HFF-Myc (cell line): ENCODE results near the gene ATP7B.

Source experiments
- DNase-seq: peaks from one replicate; pipeline ENCODE4 v3.0.0-alpha.2; 2011; ENCODE audit warnings: low read depth; ENCODE audit errors: extremely low read depth
- H3K4me3 ChIP-seq: replicated peaks from 2 replicates; pipeline ENCODE4 v1.5.1; 2011; ENCODE audit warnings: low read depth, mild to moderate bottlenecking, control low read depth, low read length
- TF ChIP-seq, protein P1 (sequence below): IDR thresholded peaks from 2 replicates; pipeline ENCODE4 v1.5.1; 2012; ENCODE audit warnings: mild to moderate bottlenecking, low read depth, low read length, control low read depth; ENCODE audit errors: missing control alignments

Gene ATP7B

DNA sequence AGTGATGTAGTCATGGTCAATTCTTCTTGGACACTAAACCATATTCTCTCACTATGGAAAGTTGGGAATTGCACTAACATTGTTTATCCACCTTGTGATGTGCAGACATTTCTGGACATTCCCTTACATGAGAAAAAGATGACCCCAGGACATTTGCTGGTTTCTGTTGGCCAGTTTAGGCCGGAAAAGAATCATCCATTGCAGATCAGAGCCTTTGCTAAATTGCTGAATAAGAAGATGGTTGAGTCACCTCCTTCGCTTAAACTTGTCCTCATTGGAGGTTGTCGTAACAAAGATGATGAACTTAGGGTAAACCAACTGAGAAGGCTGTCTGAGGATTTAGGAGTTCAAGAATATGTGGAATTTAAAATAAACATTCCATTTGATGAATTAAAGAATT lies 13.2 kb upstream of the ATP7B start, which contains the start of gene UTP14C:
Gene UTP14C, plus strand, starts transcription at position 211 of the 400 bp plus-strand sequence. CDS start 4,114 bp downstream, outside the sequence.
- TF ChIP-seq, protein P1, sequence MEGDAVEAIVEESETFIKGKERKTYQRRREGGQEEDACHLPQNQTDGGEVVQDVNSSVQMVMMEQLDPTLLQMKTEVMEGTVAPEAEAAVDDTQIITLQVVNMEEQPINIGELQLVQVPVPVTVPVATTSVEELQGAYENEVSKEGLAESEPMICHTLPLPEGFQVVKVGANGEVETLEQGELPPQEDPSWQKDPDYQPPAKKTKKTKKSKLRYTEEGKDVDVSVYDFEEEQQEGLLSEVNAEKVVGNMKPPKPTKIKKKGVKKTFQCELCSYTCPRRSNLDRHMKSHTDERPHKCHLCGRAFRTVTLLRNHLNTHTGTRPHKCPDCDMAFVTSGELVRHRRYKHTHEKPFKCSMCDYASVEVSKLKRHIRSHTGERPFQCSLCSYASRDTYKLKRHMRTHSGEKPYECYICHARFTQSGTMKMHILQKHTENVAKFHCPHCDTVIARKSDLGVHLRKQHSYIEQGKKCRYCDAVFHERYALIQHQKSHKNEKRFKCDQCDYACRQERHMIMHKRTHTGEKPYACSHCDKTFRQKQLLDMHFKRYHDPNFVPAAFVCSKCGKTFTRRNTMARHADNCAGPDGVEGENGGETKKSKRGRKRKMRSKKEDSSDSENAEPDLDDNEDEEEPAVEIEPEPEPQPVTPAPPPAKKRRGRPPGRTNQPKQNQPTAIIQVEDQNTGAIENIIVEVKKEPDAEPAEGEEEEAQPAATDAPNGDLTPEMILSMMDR, result no peak
- no peak for DNase-seq
- no peak within 1 kb of the TSS for H3K4me3 ChIP-seq

DNA sequence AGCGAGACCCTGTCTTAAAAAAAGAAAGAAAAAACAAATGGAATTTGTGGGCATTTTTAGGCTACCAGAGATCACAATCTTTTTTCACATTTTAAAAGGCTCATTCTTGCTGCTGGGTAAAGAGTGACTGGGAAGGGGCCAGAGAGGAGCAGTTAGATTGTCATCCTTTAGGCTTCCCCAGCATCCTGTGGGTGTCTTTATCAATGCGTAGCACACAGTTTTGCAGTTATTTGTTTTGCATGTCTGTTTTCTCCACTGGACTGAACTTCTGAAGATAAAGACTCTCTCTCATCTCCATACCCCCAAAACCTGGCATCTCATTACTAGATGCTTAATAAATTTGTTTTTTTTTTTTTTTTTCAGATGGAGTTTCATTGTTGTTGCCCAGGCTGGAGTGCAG lies 11.1 kb upstream of the ATP7B start:
- no peak overlapping the region for H3K4me3 ChIP-seq
- no peak for DNase-seq
- TF ChIP-seq, protein P1, result no peak

DNA sequence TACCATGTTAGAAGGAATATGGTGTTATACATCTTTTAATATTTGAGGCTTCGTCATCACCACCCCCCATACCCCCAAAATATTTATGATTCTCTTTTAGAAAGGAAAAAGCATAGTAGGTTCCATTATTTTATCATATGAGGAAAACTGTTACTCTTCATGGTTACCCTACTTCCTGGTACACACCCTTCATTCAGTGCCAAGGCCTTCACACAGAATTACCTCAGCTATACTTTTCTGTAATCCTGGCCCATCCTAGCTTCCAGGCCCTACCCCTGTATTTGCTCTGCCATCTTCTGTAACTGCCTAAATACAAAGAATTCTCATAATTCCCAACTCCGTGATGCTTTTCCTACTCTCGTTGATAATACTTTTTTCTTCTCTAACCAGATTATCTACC lies 8.9 kb upstream of the ATP7B start:
- DNase-seq, result no peak
- no peak overlapping the region for H3K4me3 ChIP-seq
- TF ChIP-seq, protein P1, result no peak

DNA sequence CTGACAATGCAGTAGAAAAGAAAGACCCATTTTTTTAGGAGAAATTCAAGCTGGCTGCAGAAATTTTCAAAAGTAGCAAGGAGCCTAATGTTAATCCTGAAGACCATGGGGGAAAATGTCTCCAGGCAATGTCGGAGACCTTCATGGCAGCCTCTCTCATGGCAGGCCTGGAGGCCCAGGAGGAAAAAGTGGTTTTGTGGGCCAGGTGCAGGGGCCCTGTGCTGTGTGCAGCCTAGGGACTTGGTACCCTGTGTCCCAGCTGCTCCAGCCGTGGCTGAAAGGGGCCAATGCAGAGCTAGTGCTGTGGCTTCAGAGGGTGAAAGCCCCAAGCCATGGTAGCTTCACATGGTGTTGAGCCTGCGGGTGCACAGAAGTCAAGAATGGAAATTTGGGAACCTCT lies 5.0 kb upstream of the ATP7B start:
- no peak overlapping the region for H3K4me3 ChIP-seq
- no peak for DNase-seq
- TF ChIP-seq, protein P1, result no peak

DNA sequence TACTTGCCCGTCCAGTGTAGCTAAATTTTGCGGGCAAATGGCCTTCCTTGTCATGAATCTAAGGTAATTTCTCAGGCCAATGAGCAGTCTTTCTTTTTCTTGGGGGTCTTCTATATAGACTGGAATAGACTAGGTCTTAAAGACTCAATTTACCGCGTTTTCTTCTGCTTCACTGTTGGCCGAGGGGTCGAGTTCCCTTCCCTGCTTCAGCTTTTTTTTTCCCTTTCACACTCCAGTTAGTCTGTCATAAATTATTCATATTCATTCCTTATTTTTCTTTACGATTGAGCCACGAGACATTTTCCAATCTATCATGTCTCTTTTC lies 1.2 kb upstream of the ATP7B start:
- H3K4me3 ChIP-seq, result peak overlapping the region; percentile 71
- DNase-seq, result no peak
- TF ChIP-seq, protein P1, result no peak

DNA sequence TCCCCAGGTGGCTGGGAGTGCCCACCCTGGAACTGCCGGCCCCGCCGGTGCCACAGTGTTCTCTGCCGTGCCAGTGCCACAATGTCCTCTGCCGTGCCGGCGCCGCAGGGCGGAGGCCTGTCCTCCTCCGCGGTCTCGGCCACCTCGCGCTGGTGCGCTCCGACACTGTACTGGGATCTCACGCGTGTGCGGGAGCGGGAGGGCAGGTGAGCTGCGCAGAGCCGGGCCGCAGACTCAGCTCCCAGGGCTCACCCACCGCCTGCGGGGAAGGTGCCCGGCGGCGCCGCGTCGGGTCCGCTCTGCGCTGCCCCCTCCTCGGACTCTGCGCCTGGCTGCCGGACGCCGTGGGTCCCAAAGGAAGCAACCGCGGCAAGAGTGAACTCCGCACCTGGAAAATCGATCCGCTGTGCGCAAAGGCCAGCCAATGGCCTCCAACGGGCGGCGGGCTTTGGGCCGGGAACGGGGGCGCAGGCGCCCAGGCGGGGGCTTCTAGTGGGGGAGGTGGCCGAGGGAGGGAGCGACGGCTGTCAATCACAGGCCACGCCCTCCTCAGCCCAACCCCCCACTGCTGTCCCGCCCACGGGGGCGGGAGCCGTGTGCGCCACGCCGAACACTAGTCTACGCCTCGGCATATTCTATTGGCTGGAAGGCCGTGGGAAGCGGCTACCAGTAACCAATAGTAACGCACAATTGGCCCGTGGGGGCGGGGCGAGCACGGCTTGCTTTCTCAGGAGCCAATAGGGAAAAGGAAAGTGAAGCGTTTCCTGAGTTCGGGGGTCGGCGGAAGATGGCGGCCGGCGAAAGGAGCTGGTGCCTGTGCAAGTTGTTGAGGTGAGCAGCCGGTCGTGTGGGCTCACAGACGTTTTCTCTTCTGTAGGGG lies 622 bp upstream of the ATP7B start, which contains the start of gene ALG11:
Gene ALG11, plus strand, starts transcription at position 767 of the 880 bp plus-strand sequence. Its CDS starts 21 bp downstream, at position 788.
- TF ChIP-seq, protein P1, result no peak
- peak within 1 kb of the TSS; percentile 71 for H3K4me3 ChIP-seq
- DNase-seq, result peak; percentile 93
